Endothelial cell of umbilical vein (primary cell): ENCODE results near the gene AMDHD2. TPM values are rescaled to one million over a fixed set of nuclear protein-coding genes. Genes with fewer than 3 reads are reported as not detected.

Experiments used
- BruUV-seq: library from RNA; stranded (reverse); fragments of 400-500 nt; replicated peaks from 2 replicates; lab custom pipeline; 2021; lab: Mats Ljungman, UMichigan
- CTCF ChIA-PET: fragments of 300-600, 350-600 bp; sonication (Branson Sonifier 250); formaldehyde crosslinking; loops from one replicate; lab custom pipeline; 2021; ENCODE audit warnings: antibody characterized with exemption, inconsistent platforms; lab: Charles Lee
- POLR2A ChIA-PET: fragments of 300-600, 350-600 bp; sonication (Branson Sonifier 250); formaldehyde crosslinking; loops from one replicate; lab custom pipeline; 2021; ENCODE audit warnings: antibody characterized with exemption, inconsistent platforms; lab: Charles Lee
- DNase-seq: peaks from one replicate; pipeline ENCODE4 v3.0.0-alpha.2; 2011; ENCODE audit warnings: low read depth, low spot score
- FAIRE-seq: peaks from 2 replicates; lab custom pipeline; 2011; peaks lifted over from hg19 to GRCh38; lab: Jason Lieb, UNC
- H2AFZ ChIP-seq: 2 replicates; pipeline ENCODE4 v1.6.0; 2012; ENCODE audit warnings: low read depth, low read length, control low read depth, inconsistent platforms
- H3K27ac ChIP-seq: 2 replicates; pipeline ENCODE4 v1.5.1; 2011; ENCODE audit warnings: low read depth, mild to moderate bottlenecking, control low read depth, low read length, moderate library complexity; ENCODE audit not compliant: insufficient read depth
- H3K27me3 ChIP-seq, 2 experiments: 2 replicates each; pipeline versions ENCODE4 v1.6.0 to v1.6.1; 2011; ENCODE audit warnings: low read length in 2 of 2, mixed read lengths in 1 of 2; ENCODE audit not compliant: control insufficient read depth in 2 of 2, insufficient read depth in 2 of 2
- H3K36me3 ChIP-seq, 2 experiments: 2 replicates in 1 of 2; 3 replicates in 1 of 2; pipeline ENCODE4 v1.5.1; 2011; ENCODE audit warnings: low read length in 2 of 2, mild to moderate bottlenecking in 1 of 2, moderate library complexity in 1 of 2; ENCODE audit not compliant: control insufficient read depth in 2 of 2, insufficient read depth in 2 of 2; ENCODE audit errors: extremely low read depth in 1 of 2
- H3K4me1 ChIP-seq: 3 replicates; pipeline ENCODE4 v1.5.1; 2011; ENCODE audit warnings: mild to moderate bottlenecking, low read length; ENCODE audit not compliant: control insufficient read depth, insufficient read depth; ENCODE audit errors: extremely low read depth
- H3K4me2 ChIP-seq: 2 replicates; pipeline ENCODE4 v1.6.1; 2011; ENCODE audit warnings: low read length, control low read depth, mixed read lengths; ENCODE audit not compliant: insufficient read depth
- H3K4me3 ChIP-seq, 3 experiments: fragments of 200-600 bp in 1 of 3; sonication (generic), shearing (Covaris generic) in 1 of 3; replicated peaks in 1 of 3; 2 replicates each; pipeline ENCODE4 v1.5.1; 2011 to 2016; ENCODE audit warnings: control low read depth in 3 of 3, low read length in 3 of 3, mild to moderate bottlenecking in 2 of 3, inconsistent platforms in 1 of 3, low read depth in 1 of 3, moderate library complexity in 1 of 3; ENCODE audit not compliant: insufficient read depth in 1 of 3
- H3K79me2 ChIP-seq: 2 replicates; pipeline ENCODE4 v1.6.0; 2012; ENCODE audit warnings: low read length, inconsistent platforms; ENCODE audit not compliant: control insufficient read depth, insufficient read depth
- H3K9ac ChIP-seq: replicated peaks from 2 replicates; pipeline ENCODE3; 2011; ENCODE audit warnings: low read length, control low read depth; ENCODE audit not compliant: insufficient read depth; ENCODE audit errors: extremely low read depth
- H3K9me1 ChIP-seq: replicated peaks from 3 replicates; pipeline ENCODE4 v1.6.0; 2011; ENCODE audit warnings: mild to moderate bottlenecking, low read length; ENCODE audit not compliant: control insufficient read depth, insufficient read depth; ENCODE audit errors: extremely low read depth
- H3K9me3 ChIP-seq: replicated peaks from 2 replicates; pipeline ENCODE4 v1.5.1; 2012; ENCODE audit warnings: low read length, inconsistent platforms; ENCODE audit not compliant: control insufficient read depth, insufficient read depth
- H4K20me1 ChIP-seq: replicated peaks from 2 replicates; pipeline ENCODE3; 2011; ENCODE audit warnings: mild to moderate bottlenecking, low read length; ENCODE audit not compliant: control insufficient read depth, insufficient read depth; ENCODE audit errors: extremely low read depth
- EZH2 ChIP-seq: IDR thresholded peaks from 2 replicates; pipeline ENCODE4 v1.6.1; 2012; ENCODE audit warnings: borderline replicate concordance, low read depth, mild to moderate bottlenecking, moderate library complexity, low read length, inconsistent platforms; ENCODE audit not compliant: severe bottlenecking
- GATA2 ChIP-seq: IDR thresholded peaks from 2 replicates; pipeline ENCODE4 v1.7.0; 2011; ENCODE audit warnings: low read depth, mild to moderate bottlenecking, moderate library complexity, mixed read lengths, low read length; ENCODE audit not compliant: insufficient read length, insufficient read depth
- JUN ChIP-seq: IDR thresholded peaks from 2 replicates; pipeline ENCODE4 v1.6.1; 2011; ENCODE audit warnings: borderline replicate concordance, low read depth; ENCODE audit not compliant: insufficient read length, insufficient read depth
- dilution Hi-C: fragments of 300-500 bp; cut with MboI; formaldehyde crosslinking; loops from one replicate; pipeline ENCODE4 v1.15.0; 2019; ENCODE audit warnings: low sequenced_read_pairs; ENCODE audit not compliant: extremely low pct_ligation_motif_present
- intact Hi-C: fragments of 100-400 bp; cut with micrococcal nuclease; formaldehyde crosslinking; loops from one replicate; pipeline ENCODE4 v1.10.0; 2022
- polyA plus RNA-seq, 4 experiments: library from polyadenylated mRNA; depleted of rRNA in 3 of 4; stranded (reverse) in 3 of 4; unstranded in 1 of 4; fragments of >200 nt; gene quantifications; 2 replicates each; pipeline versions ENCODE4 v1.2.1 to v1.2.3, GENCODE V29; 2011 to 2012; ENCODE audit warnings: missing spikeins in 1 of 4
- total RNA-seq: library from RNA; stranded (reverse); gene quantifications from 2 replicates; pipeline ENCODE4 v1.2.3, GENCODE V29; 2021
- TF ChIP-seq, protein P1 (sequence below): IDR thresholded peaks from 2 replicates; pipeline ENCODE4 v1.6.1; 2011; ENCODE audit not compliant: insufficient read depth, insufficient read length
- TF ChIP-seq, protein P2 (sequence below), 2 donors: IDR thresholded peaks; 1 replicate in 1 of 2; 2 replicates in 1 of 2; pipeline ENCODE4 v1.5.1; 2011; ENCODE audit warnings: low read length in 2 of 2, mild to moderate bottlenecking in 2 of 2, moderate library complexity in 2 of 2, control low read depth in 1 of 2, inconsistent platforms in 1 of 2, low read depth in 1 of 2; ENCODE audit not compliant: insufficient read depth in 1 of 2; ENCODE audit errors: extremely low read depth in 1 of 2

Gene AMDHD2
- total and polyA plus RNA-seq, 2 donors (not counting 3 experiments of a cell fraction or from before 2014, with no cell fraction given): 39.4 to 59.5 TPM

DNA sequence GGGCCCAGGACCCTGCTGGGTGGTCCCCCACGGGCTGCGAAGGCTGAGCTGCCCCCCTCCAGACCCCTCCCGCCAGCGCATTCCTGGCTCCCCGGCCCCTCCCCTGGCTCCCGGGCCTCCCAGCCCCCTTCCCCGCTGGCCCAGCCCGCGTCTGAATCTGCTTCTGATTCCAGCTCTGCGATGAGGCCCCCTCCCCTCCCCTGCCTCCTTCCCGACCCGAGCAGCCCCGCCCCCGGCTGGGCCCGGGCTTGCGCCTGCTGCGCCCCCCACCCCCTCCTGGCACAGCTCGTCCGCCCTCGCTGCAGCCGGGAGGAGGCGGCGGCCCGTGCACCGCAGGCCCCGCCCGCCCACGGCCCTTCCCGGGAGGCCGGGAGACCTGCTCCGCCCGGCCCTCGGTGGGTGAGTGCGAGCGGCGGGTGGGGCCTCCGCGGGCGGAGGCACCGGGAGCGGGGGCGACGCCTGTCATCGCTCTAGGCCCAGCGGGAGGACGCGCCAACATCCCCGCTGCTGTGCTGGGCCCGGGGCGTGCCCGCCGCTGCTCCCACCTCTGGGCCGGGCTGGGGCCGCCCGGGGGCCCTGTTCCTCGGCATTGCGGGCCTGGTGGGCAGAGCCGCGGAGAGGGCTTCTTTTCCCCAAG lies 49.0 kb upstream of the AMDHD2 start, which contains the start of gene NTN3:
TSS of gene NTN3 (plus strand) at position 282 of the 637 bp plus-strand sequence. CDS start 405 bp downstream, outside the sequence.
- BruUV-seq: no TSS peak
- Histone ChIP-seq H3K9ac (no peak within 1 kb of the TSS), H3K27ac (no peak within 1 kb of the TSS), H3K27me3 (peaks cover 18 to 22% of the 10 kb centered on the region in 2 experiments), H3K4me2 (no peak within 1 kb of the TSS), H3K4me3 (no peak within 1 kb of the TSS), H4K20me1 (no peaks in the 10 kb centered on the region), H3K36me3 (no peaks in the 10 kb centered on the region), H2AFZ (no peak within 1 kb of the TSS), H3K79me2 (peaks cover 6% of the 10 kb centered on the region), H3K4me1 (peaks cover 15% of the 10 kb centered on the region), H3K9me3 (no peaks in the 10 kb centered on the region), H3K9me1 (no peaks in the 10 kb centered on the region)
- intact Hi-C loops: no loop called here
- ChIA-PET POLR2A (no interaction called here), CTCF (interaction anchor here (1.3 to 1.9 kb wide), 2 partner anchors 12 to 30 kb away, joined by 5 to 6 read pairs; no protein-coding TSS in a partner anchor)
- DNase-seq (no peak), FAIRE-seq (no peak)
- dilution Hi-C loops: no loop called here
- no peak for TF ChIP-seq JUN
- TF ChIP-seq, protein P1, sequence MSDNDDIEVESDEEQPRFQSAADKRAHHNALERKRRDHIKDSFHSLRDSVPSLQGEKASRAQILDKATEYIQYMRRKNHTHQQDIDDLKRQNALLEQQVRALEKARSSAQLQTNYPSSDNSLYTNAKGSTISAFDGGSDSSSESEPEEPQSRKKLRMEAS: no peak
- TF ChIP-seq, protein P2, sequence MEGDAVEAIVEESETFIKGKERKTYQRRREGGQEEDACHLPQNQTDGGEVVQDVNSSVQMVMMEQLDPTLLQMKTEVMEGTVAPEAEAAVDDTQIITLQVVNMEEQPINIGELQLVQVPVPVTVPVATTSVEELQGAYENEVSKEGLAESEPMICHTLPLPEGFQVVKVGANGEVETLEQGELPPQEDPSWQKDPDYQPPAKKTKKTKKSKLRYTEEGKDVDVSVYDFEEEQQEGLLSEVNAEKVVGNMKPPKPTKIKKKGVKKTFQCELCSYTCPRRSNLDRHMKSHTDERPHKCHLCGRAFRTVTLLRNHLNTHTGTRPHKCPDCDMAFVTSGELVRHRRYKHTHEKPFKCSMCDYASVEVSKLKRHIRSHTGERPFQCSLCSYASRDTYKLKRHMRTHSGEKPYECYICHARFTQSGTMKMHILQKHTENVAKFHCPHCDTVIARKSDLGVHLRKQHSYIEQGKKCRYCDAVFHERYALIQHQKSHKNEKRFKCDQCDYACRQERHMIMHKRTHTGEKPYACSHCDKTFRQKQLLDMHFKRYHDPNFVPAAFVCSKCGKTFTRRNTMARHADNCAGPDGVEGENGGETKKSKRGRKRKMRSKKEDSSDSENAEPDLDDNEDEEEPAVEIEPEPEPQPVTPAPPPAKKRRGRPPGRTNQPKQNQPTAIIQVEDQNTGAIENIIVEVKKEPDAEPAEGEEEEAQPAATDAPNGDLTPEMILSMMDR (IDR thresholded peaks at IDR 0.05; ENCODE audit: extremely low read depth in 1 of 2, insufficient read depth in 1 of 2, low read depth in 1 of 2, low read length in 2 of 2): no peak
- no peak for TF ChIP-seq EZH2
- no peak for TF ChIP-seq GATA2
